ENCODE measurements around the gene ATF4. TPM values are rescaled to one million over a fixed set of nuclear protein-coding genes. Genes with fewer than 3 reads are reported as not detected.

ATF4 gene
- total and polyA plus RNA-seq, 8 donors = 155 to 929 (median 419) TPM

DNA sequence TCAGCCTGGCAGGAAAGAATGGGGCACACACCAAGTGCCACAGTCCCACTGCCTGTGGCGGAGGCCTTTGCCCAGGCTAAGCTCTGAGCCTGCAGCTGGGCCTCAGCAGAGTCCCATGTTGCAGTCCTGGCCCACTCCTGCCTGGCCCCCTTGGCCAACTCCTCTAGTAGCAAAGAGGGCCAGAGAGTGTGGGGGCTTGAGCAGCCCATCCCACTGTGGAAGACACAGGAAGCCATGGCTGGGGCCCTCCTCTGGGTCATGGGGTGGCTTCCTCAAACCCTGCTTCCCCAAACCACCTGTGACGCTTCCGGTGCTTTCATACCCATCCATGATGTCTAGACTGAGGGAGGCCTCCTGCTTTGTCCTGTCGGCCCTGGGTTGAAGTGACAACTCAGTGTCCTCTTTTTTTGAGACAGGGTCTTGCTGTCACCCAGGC, 6.4 kb downstream of the ATF4 start:
- 58 to 66% (median 61%) methylated on average over 4 of the region's 4 CpGs for WGBS, 5 donors
- DNase-seq = peak in 1 of 2 donors; percentile 26
- Histone ChIP-seq H3K36me3 (peaks cover 38 to 80% (median 71%) of the 10 kb centered on the region in 4 donors), H3K9me3 (no peaks in the 10 kb centered on the region), H3K4me3 (no peak overlapping the region), H3K4me1 (peaks cover 74 to 100% (median 98%) of the 10 kb centered on the region in 4 donors), H3K27me3 (no peaks in the 10 kb centered on the region), H3K27ac (peak overlapping the region in 4 of 5 donors; percentile 67 to 82 (median 72))
- no peak for TF ChIP-seq EP300 (IDR thresholded peaks at IDR 0.05)
- no peak for TF ChIP-seq POLR2AphosphoS5 (IDR thresholded peaks at IDR 0.05)
- TF ChIP-seq POLR2A (IDR thresholded peaks at IDR 0.05) = no peak
- no peak for TF ChIP-seq CTCF (IDR thresholded peaks at IDR 0.05)
- intact Hi-C loops (cut with DNase I; ENCODE audit: low total_unique reads) = no loop called here

- Histone ChIP-seq H3K27me3 (no peaks in the 10 kb centered on the region), H3K27ac (peak overlapping the region; percentile 0 to 82 (median 68)), H3K36me3 (peaks cover 30 to 72% (median 63%) of the 10 kb centered on the region in 4 donors), H3K4me1 (peaks cover 70 to 96% (median 95%) of the 10 kb centered on the region in 4 donors), H3K4me3 (peak overlapping the region in 1 of 4 donors; percentile 81), H3K9me3 (no peaks in the 10 kb centered on the region)
- intact Hi-C loops (cut with DNase I; ENCODE audit: low total_unique reads) = no loop called here
- DNase-seq = peak; percentile 59 to 74
- no peak for TF ChIP-seq POLR2A (IDR thresholded peaks at IDR 0.05)
- TF ChIP-seq CTCF (IDR thresholded peaks at IDR 0.05) = no peak
- no peak for TF ChIP-seq EP300 (IDR thresholded peaks at IDR 0.05)
- TF ChIP-seq POLR2AphosphoS5 (IDR thresholded peaks at IDR 0.05) = peak in 1 of 3 donors; percentile 23
- 31 to 43% (median 38%) methylated on average over 6 of the region's 6 CpGs for WGBS, 5 donors
These were observed 7.2 kb downstream of the ATF4 start for GRCh38 chr22:39527481-39527961.

- Histone ChIP-seq H3K27me3 (no peaks in the 10 kb centered on the region), H3K27ac (peak overlapping the region; percentile 43 to 82 (median 68)), H3K4me3 (peak overlapping the region in 2 of 4 donors; percentile 33 to 81), H3K9me3 (no peaks in the 10 kb centered on the region), H3K4me1 (peaks cover 63 to 93% (median 90%) of the 10 kb centered on the region in 4 donors), H3K36me3 (peaks cover 25 to 66% (median 56%) of the 10 kb centered on the region in 4 donors)
- no peak for TF ChIP-seq POLR2AphosphoS5 (IDR thresholded peaks at IDR 0.05)
- TF ChIP-seq CTCF (IDR thresholded peaks at IDR 0.05) = no peak
- no peak for TF ChIP-seq POLR2A (IDR thresholded peaks at IDR 0.05)
- intact Hi-C loops (cut with DNase I; ENCODE audit: low total_unique reads) = no loop called here
- whole genome bisulfite sequencing, 5 donors = 57 to 61% (median 60%) methylated on average over 12 of the region's 12 CpGs
- peak in 1 of 2 donors; percentile 23 for DNase-seq
These were observed 7.8 kb downstream of the ATF4 start for GRCh38 chr22:39528080-39528661.

GRCh38 chr22:39528681-39529486, 8.5 kb downstream of the ATF4 start:
- Histone ChIP-seq H3K4me1 (peaks cover 58 to 89% (median 84%) of the 10 kb centered on the region in 4 donors), H3K4me3 (peak overlapping the region; percentile 6 to 81 (median 26))

More at GRCh38 chr22:39528681-39529486, 8.5 kb downstream of the ATF4 start:
- no peak for TF ChIP-seq EP300 (IDR thresholded peaks at IDR 0.05)
- TF ChIP-seq CTCF (IDR thresholded peaks at IDR 0.05) = peak in 6 of 7 experiments; percentile 85 to 98 (median 93)
- TF ChIP-seq POLR2AphosphoS5 (IDR thresholded peaks at IDR 0.05) = peak; percentile 57 to 94 (median 72)
- TF ChIP-seq POLR2A (IDR thresholded peaks at IDR 0.05) = no peak
- 18 to 47% (median 24%) methylated on average over 17 to 32 of the region's 32 CpGs for WGBS, 5 donors
- Histone ChIP-seq H3K36me3 (peaks cover 18 to 59% (median 49%) of the 10 kb centered on the region in 4 donors), H3K9me3 (no peaks in the 10 kb centered on the region), H3K27ac (peak overlapping the region; percentile 43 to 82 (median 68)), H3K27me3 (no peaks in the 10 kb centered on the region)
- intact Hi-C loops (cut with DNase I; ENCODE audit: low total_unique reads) = no loop called here
- DNase-seq = peak; percentile 95 to 97

Measured in stomach (tissue), 9 donors.